ENCODE results near the gene ATG12. TPM values are rescaled to one million over a fixed set of nuclear protein-coding genes. Genes with fewer than 3 reads are reported as not detected.

ATG12 gene
- total RNA-seq, 4 donors from 2014 or later = 22.8 to 52.5 (median 24.7) TPM

DNA sequence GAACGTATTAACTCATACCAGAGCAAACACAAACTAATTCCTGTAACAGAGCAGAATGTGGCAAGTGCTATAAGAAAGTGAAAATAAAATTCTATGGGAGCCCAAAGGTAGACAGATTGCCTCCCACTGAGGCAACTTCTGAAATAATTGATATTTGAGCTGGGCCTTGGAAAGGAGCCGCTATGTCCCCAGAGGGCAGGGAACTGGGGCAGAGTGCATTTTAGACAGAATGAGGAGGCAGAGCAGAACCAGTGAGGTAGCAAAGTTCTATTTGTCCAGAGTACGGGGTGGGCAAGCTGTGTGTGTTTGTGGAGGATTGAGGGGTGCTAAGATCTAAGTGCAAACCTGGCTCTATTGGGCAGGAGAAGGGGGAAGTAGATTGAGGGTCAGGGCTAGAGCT, 44.7 kb downstream of the ATG12 start:
- H3K4me3 ChIP-seq = no peak overlapping the region
- H3K4me1 ChIP-seq = no peaks in the 10 kb centered on the region
- H3K36me3 ChIP-seq = no peaks in the 10 kb centered on the region
- WGBS = 88% methylated on average over 3 of the region's 3 CpGs
- no peaks in the 10 kb centered on the region for H3K27me3 ChIP-seq
- no peak overlapping the region for H3K27ac ChIP-seq
- TF ChIP-seq POLR2AphosphoS5 (IDR thresholded peaks at IDR 0.05) (no peak), EP300 (IDR thresholded peaks at IDR 0.05) (no peak), POLR2A (IDR thresholded peaks at IDR 0.05) (no peak)
- TF ChIP-seq, protein P1, sequence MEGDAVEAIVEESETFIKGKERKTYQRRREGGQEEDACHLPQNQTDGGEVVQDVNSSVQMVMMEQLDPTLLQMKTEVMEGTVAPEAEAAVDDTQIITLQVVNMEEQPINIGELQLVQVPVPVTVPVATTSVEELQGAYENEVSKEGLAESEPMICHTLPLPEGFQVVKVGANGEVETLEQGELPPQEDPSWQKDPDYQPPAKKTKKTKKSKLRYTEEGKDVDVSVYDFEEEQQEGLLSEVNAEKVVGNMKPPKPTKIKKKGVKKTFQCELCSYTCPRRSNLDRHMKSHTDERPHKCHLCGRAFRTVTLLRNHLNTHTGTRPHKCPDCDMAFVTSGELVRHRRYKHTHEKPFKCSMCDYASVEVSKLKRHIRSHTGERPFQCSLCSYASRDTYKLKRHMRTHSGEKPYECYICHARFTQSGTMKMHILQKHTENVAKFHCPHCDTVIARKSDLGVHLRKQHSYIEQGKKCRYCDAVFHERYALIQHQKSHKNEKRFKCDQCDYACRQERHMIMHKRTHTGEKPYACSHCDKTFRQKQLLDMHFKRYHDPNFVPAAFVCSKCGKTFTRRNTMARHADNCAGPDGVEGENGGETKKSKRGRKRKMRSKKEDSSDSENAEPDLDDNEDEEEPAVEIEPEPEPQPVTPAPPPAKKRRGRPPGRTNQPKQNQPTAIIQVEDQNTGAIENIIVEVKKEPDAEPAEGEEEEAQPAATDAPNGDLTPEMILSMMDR (IDR thresholded peaks at IDR 0.05) = no peak
- H3K9me3 ChIP-seq = no peaks in the 10 kb centered on the region
- no peak for DNase-seq (ENCODE audit: low spot score in 2 of 2)

DNA sequence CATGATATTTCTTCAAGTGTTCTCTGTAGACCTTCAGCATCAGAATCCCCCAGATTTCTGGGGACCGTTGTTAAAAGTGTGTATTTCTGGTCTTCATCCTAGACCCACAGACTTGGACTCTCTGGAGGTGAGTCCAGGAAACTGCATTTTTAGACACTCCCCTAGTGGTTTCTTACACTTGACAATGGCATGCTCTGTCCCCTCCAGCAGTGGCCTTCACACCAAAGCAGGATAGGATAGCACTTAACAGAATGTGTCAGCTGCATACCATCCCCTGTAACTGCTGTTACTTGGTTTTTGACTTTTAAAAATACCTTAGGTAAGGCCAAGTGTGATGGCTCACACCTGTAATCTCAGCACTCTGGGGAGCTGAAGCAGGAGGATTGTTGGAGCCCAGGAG, 45.7 kb downstream of the ATG12 start:
- 91% methylated on average over 1 of the region's 1 CpG for WGBS
- TF ChIP-seq POLR2AphosphoS5 (IDR thresholded peaks at IDR 0.05) (no peak), EP300 (IDR thresholded peaks at IDR 0.05) (no peak), POLR2A (IDR thresholded peaks at IDR 0.05) (no peak)
- TF ChIP-seq, protein P1 (IDR thresholded peaks at IDR 0.05) = no peak
- DNase-seq (ENCODE audit: low spot score in 2 of 2) = no peak

DNA sequence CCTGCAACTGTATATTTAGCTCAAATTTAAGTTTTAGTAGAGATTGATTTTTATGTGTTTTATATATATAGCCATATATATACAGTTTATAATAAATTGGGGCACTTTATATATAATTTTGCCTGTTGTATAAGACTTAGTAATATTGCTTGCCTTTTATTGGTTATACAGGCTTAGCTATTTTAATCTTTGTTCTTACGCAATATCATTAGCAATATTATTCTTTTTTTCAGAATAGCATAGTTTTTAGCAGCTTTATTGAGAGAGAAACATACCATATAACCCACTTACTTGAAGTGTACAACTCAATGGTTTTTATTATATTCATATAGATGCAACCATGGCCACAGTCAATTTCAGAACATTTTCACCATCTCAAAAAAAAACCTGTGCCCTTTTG, 52.9 kb downstream of the ATG12 start:
- DNase-seq (ENCODE audit: low spot score in 2 of 2) = no peak
- WGBS = 100% methylated on average over 1 of the region's 1 CpG
- no peaks in the 10 kb centered on the region for H3K9me3 ChIP-seq
- TF ChIP-seq POLR2A (IDR thresholded peaks at IDR 0.05) = no peak
- no peak for TF ChIP-seq POLR2AphosphoS5 (IDR thresholded peaks at IDR 0.05)
- TF ChIP-seq EP300 (IDR thresholded peaks at IDR 0.05) = no peak
- TF ChIP-seq, protein P1 (IDR thresholded peaks at IDR 0.05) = no peak
- H3K4me3 ChIP-seq = no peak overlapping the region
- H3K36me3 ChIP-seq = no peaks in the 10 kb centered on the region
- H3K4me1 ChIP-seq = no peaks in the 10 kb centered on the region
- H3K27ac ChIP-seq = no peak overlapping the region
- peaks cover 5% of the 10 kb centered on the region for H3K27me3 ChIP-seq

More for the DNA sequence above, 45.7 kb downstream of the ATG12 start:
- H3K36me3 ChIP-seq = no peaks in the 10 kb centered on the region
- no peaks in the 10 kb centered on the region for H3K4me1 ChIP-seq
- no peaks in the 10 kb centered on the region for H3K9me3 ChIP-seq
- H3K27ac ChIP-seq = no peak overlapping the region
- peaks cover 5% of the 10 kb centered on the region for H3K27me3 ChIP-seq
- H3K4me3 ChIP-seq = no peak overlapping the region

DNA sequence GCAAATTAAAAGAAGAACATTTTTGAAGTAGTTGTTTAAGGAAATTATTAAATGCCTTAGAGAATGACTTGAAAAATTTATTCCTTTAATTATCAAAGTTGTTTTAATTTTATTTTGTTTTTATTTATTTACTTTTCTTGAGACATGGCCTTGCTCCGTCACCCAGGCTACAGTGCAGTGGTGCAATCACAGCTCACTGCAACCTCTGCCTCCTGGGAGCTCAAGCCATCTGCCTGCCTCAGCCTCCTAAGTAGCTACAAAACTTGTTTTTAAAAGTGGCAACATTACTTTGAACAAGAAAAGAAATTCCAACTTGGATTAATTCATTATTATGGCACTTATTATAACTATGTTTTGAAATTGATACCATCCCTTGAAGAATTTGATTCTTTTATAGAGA, 53.9 kb downstream of the ATG12 start:
- Histone ChIP-seq H3K9me3 (no peaks in the 10 kb centered on the region), H3K27ac (no peak overlapping the region), H3K4me1 (no peaks in the 10 kb centered on the region), H3K4me3 (no peak overlapping the region), H3K27me3 (peaks cover 5% of the 10 kb centered on the region), H3K36me3 (no peaks in the 10 kb centered on the region)
- WGBS = 28% methylated on average over 1 of the region's 1 CpG
- DNase-seq (ENCODE audit: low spot score in 2 of 2) = no peak
- TF ChIP-seq, protein P1 (IDR thresholded peaks at IDR 0.05) = no peak
- no peak for TF ChIP-seq POLR2A (IDR thresholded peaks at IDR 0.05)

DNA sequence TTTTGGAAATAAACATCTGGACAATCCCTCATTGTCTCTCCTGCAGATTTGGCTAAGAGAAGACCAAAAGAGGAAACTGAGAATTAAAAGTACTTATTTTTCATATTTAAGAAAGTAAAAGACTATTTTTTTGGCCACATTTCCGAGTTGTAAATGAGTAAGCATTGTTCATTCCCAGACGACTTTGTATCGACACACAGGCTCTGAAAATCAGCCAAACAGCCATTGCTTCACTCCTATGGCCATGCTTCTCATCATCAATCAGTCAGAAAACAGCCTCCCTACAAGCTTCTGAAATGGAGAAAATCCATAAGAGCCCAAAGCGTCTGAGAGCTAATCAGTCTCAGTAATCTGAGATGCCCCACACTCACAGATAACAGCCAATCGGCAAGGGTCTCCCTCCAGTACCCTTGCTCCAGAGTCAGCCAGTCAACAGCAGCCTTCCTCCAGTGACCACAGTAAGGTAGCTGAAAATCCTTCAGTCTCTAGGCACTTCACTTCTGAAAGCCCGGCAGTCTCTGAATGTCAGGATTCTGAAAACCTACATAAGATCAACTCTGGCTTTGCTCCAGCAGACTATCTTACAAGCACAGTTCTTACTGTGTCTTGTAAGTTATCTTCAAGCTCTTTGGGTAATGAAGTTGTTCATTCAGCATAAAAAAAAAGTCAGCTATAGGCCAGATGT, 55.8 kb downstream of the ATG12 start:
- no peaks in the 10 kb centered on the region for H3K36me3 ChIP-seq
- no peak overlapping the region for H3K27ac ChIP-seq
- no peak for TF ChIP-seq POLR2AphosphoS5 (IDR thresholded peaks at IDR 0.05)
- TF ChIP-seq EP300 (IDR thresholded peaks at IDR 0.05) = no peak
- no peak for TF ChIP-seq POLR2A (IDR thresholded peaks at IDR 0.05)
- TF ChIP-seq, protein P1 (IDR thresholded peaks at IDR 0.05) = no peak
- H3K4me1 ChIP-seq = no peaks in the 10 kb centered on the region
- no peak overlapping the region for H3K4me3 ChIP-seq
- WGBS = 34% methylated on average over 6 of the region's 6 CpGs
- no peaks in the 10 kb centered on the region for H3K9me3 ChIP-seq
- no peaks in the 10 kb centered on the region for H3K27me3 ChIP-seq
- DNase-seq (ENCODE audit: low spot score in 2 of 2) = no peak
